T-helper 2 cell treated with Interferon-gamma antibody and Interleukin-4, amounts not matched to agents 100 ng/mL and 5 ng/mL, for 36 hours (primary cell): ENCODE results near the gene SYK. TPM values are rescaled to one million over a fixed set of nuclear protein-coding genes. Genes with fewer than 3 reads are reported as not detected.
"Not testable (repeated sequence)": the region's sequence is repeated elsewhere in the genome, so short reads cannot be mapped to it uniquely, and the experiment has no call there.

ENCODE experiments used
- intact Hi-C: fragments of 100-400 bp; cut with micrococcal nuclease; formaldehyde crosslinking; loops from one replicate; pipeline ENCODE4 v1.15.1; 2023
- total RNA-seq: library from RNA; stranded (reverse); gene quantifications from 2 replicates; pipeline ENCODE4 v1.2.3, GENCODE V29; 2022

SYK gene
- total RNA-seq, 1 donor from 2014 or later, result 0.45 TPM

DNA sequence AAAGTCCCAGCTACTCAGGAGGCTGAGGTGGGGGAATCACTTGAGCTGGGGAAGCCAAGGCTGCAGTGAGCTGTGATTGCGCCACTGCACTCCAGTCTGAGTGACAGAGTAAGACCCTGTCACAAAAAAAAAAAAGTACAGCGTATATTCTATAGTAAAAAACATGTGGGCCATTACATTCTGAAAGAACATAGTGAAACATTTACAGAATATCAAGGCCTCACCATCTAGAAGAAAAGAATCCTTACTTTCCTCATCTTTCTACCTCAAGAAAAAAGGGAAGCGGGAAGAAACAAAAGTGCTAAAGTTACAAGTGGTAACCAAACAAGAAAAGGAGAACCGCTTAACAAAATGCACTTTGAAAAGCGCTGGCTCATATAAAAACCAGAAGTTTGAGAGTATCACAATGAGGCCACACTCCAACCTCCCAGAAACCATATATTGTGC is 5.7 kb upstream of the SYK start:
- intact Hi-C loops, result no loop called here

DNA sequence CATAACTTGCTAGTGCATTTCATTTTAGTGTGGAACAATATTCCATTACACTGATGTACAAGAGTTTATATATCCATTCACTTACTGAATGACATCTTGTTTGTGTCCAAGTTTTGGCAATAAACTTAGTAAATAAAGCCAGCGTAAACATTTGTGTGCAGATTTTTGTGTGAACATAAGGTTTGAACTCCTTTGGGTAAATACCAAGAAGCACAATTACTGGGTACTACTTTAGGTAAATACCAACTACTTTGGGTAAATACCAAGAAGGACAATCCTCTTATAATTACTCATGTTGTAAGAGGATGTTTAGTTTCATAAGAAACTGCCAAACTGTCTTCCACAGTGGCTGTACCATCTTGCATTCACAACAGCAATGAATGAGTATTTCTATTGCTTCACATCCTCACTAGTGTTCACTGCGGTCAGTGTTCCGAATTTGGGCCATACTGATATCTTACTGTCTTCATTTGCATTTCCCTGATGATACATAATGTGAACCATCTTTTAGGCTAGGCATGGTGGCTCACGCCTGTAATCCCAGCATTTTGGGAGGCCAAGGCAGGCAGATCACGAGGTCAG is 2.3 kb upstream of the SYK start:
- intact Hi-C loops, result no loop called here

DNA sequence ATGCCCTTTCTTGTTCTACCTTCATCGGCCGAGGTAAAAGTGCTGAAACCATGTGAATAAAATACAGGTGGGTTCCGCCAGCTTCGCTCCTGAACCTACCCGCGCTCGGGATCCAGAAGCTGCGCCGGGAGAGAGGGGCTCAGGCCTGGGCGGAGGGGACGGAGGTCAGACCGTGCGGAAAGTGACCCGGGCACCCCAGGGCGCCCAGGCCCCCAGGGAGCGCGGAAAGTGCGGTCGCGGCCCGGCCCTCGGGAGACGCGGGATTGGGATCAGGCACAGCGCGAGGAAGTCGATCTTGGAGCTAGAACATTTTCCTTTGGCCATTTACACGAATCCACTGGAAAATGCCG is 329 bp downstream of the SYK start:
- intact Hi-C loops, result no loop called here

DNA sequence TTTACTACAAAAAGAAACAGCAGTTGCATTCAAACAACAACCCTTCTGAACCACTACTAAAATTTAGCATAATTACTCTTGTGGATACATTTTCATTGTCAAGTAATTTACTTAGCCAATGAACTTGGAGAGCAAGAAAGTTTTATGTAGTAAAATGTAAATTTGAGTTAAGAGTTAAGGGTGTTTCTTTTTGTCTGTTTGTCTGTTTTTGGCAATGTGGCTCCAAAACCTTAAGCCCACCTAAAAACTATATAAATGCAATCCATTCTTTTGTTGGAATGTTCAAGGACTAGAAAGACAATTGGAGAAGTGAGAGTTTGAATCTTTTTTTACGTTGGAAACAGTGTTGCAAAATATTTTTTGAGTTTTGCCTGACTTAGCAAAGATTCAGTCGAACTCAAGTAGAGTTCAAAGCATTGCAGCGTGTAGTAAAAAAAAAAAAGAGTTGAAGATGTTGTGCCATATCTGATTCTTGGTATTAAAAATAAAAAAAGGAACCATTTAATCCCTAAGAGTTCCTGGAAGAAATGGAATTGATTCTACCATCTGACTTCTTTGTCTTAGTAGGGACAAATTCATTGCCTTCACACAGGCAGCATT is 867 bp downstream of the SYK start:
- intact Hi-C loops, result no loop called here

DNA sequence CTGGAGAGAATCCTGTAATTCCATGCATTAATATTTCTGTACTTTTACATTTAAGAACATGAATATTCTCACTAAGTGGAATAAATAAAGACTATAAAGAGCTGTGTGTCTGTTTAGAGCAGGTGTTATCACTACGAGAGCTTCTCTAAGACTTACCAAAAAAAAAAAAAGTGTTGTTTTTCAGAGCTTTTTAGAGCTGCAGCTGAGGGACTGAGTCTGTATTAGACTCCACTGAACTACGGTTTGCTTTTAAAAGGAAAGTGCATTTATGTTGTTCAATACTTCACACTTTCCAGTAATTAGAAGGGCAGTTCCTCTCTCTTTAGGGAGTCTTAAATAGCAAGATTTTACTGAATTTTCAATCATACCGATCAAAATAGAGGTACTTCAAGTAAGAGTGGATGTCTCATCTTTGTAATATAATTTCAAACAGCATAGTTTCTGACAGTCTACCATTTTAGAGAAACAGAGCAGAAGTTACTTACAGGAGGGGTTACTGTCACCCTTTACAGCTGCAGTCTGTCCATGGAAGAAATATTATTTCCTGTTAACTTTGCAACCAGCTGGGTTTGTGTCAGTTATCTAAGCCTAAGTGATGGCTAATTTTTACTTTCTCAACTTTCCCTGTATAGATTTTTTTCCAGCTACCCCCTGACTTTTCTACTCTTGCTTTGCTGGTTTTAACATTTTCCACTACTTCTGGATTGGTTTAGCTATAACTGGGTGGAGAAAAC is 2.4 kb downstream of the SYK start:
- intact Hi-C loops, result no loop called here

DNA sequence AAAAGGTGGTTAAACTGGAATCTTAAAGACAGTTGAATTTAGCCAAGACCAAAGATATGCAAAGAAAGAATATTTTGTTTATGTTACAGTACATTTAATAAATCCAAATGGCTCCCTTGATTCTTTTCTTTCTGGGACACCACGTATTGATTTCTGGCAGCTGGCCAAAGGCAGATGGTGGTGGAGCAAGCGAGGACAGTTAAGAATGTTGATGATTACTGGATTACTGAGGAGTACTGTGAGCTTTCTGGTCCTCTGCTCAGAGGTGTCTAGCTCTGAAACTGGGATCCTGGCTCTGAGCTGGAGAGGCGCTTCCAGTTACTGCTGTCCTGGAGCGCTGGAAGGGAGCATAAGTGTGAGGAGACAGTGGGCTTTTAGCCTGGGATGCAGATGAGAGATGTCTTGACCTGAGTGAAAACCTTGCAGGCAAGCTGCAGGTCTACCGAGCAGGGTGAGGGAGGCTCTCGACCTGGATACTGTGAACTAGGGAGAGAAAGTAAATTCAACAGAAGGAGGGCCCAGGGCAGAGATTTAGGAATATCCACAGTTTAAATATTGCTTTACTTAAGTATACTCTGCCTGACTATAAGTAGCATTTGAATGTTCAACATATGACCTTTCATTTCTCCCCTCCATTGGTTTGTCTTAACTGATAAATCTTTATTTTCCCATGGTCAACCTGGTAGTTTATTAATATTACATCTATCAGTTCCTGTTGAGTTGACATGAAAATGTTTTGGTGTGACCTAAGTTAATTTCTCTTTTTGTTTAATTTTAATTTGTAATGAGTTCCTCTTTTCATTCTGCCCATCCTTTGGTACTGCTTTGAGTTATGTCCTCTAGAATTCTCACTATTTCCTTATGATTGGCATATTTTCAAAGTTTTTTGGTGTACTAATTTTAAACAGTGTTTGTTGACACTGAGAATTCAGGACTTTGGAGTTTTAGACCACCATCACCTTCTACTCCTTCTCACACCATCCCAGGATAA is 3.7 kb downstream of the SYK start:
- intact Hi-C loops, result no loop called here

DNA sequence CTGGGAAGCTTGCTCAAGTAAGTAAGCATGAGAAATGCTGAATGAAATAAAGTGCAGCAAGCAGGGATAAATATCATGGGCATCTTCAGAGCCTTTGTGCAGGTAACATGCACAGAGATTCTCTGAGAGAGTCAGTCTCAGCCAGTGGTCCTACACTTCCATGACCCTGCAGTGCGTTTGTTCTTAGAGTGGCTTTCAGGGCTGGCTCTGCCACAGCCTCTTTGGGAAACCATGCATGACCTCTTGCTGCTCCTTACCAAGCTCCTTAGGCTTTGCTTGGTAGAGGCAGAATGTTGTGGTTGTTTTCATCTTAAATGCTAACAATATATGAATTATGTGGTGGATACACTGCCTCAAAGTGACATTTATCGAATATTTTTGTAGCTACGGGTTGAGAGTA is 5.4 kb downstream of the SYK start:
- intact Hi-C loops, result no loop called here

DNA sequence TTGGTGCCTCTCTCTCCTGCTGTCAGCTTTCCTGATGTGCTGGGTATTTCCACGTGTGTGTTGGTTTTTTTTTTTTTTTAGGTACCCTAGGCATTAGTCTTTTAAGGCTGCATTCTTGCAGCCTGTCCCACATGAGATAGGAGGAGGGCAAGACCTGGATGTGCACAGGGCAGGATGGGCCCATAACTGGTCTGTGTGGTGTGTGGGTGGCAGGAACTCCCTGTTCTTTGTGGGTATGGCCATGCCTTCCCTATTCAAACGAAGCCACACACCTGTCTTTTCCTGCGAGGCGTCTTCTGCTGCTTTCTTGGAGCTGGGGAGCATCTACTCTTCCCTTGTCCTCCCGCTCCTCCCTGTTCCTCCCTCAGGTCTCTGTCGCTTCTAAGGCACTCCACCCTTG is 6.8 kb downstream of the SYK start:
- intact Hi-C loops, result no loop called here

DNA sequence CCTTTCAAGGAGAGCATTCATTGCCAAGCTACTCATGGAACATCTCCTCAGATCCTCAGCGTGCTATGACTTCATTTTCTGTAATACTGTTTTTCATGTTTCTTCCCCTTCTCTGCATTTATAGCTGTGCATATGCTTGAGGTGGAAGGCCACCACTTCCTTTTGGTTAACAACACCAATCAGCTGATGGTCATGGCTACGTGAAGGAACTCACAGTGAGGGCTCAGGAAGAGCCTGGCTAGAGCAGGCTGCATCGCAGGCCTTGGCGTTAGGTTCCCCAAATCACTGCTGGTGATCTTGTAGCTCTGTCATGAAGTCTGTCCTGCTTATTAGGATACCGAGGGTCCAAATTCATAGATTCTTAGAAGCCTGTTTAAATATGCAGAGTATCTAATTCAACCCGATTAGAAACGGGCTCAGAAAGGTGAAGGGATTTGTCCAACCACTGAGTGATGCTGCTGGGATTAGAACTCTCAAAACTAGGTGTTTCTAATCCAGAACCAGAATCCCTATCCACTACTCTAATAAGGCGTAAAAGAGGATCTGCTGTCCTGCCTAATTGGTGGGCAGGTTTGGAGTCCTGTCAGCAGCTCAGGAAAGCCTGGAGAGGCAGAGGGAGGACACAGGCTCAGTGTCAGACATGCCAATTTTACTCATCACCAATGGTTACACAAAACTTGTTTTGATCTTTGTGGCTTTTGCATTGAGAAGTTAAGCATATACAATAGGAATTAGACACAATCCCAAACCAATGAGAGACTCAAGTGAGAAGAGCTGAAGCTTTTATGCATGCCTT is 7.5 kb downstream of the SYK start:
- intact Hi-C loops, result no loop called here

DNA sequence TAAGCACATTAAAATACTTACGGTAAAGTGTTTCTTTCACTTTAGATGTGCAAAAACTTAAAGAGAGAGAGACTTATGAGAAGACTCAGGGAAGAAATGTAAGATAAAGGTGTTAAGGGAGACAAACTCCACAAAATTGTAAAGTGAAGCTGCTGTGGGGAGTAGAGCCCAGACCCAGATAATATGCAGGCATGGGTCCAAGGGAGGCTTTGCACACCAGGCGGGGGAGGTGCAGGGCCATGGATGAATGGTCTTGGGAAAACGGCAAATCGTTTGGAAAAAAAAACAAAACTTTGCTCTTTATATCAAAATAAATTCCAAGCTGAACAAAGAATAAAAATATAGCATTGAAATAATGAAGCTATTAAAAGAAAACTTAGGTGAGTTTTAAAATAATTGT is 9.1 kb downstream of the SYK start:
- intact Hi-C loops, result no loop called here

DNA sequence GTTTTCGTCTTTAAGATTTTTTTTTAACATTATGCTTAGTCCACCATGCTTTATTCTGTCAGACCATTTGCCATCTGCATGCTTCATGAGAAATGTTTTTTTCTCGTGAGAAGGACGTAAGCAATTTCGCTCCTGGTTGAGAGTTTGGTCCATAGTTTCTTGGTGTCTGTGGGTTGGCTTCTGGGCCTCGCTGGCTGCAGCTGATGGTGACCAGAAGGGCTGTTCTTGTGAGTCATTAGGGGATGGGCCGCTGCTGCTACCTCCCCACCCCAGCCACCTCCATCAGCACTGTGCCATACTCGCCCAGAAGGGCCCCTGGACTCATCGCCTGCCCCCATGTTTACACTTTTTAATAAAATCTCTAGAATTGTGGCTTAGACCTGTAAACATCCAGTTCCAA is 11.4 kb downstream of the SYK start:
- intact Hi-C loops, result no loop called here

DNA sequence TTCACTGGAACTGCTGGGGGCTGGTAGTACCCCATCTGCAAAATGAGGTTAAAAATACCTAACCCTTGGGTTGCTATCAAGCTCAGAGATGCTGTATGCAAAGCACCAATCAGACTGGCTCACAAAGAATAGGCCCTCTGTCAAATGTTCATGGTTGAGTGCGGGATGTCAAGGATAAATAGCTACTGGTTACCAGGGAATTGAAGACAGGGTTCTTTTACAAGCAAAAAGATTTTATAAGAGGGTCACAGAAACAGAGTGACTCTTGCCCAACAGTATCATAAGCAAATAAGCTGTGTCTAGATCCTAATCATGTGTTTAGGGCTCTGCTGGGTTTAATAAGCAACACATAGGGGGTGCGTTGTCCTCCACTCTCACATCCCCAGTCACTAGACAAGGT is 11.9 kb downstream of the SYK start:
- intact Hi-C loops, result no loop called here

DNA sequence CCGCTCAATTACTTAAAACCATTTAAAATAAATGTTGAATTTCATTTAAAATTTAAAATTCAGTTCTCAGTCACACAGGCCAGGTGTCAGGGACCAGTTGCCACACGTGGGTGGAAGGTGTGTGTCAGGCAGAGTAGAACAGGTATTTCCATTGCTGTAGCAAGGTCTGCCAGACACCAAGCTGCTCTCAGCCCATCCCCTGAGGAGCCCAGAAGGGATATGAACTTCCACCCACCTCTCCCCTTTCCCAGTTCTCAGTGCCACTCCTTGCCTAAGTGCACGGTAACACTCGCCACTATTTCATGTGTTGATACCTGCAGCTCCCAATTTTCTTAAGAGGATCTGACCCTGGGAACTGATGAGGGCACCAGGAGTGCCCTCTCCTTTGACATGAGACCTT is 12.7 kb downstream of the SYK start:
- intact Hi-C loops, result no loop called here

DNA sequence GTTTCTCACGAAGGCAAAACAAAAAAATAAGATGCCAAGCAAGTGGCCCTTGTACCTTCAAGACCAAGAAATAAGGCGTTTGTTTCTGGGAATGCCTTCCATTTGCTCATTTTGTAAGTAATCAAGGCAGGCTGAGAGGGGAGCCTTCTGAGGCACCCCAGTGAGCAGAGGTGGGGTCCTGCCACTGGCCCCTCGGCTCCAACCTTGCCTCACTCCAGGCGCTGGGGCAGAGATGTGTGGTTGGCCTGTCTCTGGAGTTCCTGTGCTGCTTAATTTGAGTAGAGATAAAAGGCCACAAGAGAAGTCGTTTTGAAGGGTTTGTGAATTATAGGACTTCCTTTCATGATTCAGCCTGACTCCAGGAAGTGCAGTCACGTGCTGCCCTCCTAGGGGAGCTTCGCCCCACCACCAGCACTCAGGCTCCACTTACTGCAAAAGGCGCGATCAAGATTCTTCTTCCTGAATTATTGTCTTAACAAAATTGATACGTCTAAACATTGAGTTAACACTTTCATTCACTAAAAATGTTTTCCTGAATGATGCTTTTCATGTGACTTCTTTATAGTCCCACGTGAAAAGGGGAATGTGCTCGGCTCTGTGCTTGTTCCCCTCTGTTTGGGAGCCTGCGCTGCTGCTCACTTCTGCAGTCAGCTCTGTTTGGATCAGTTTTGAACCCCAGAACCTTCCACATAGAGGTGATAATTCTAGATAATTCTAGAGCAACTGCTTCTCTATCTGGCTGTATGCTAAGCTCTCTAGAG is 13.7 kb downstream of the SYK start:
- intact Hi-C loops, result no loop called here

DNA sequence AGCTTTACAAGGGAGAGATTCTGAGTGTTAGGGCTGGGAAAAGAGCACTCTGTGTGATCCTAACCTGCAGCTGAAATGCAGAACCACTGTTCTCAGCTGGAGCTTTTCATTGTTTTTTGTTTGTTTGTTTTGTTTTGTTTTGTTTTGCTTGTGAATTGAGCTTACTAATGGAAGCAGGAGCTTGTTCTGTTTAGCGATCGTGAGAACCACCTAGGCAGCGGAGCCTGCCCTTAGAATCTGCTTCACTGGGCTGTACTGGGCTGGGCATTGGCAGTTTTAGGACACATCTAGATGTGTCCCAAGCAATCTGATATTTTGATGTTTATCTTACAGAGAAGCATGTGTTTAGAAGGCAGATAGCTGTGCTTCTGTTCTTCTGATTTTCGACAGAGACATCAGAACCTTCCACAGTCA is 14.3 kb downstream of the SYK start:
- intact Hi-C loops, result no loop called here

DNA sequence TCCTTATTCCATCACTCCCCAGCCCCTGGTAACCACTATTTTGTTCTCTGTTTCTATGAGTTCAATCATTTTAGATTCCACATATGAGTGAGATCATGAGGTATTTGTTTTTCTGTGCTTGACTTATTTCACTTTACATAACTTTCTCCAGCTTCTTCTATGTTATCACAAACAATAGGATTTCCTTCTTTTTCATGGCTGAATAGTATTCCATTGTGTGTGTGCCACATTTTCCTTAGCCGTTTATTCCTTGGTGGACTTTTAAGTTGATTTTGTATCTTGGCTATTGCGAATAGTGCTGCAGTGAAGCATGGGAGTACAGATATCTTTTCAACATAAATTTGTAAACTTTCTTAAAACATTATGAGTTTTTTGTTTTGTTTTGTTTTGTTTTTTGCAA is 15.1 kb downstream of the SYK start:
- intact Hi-C loops, result no loop called here

DNA sequence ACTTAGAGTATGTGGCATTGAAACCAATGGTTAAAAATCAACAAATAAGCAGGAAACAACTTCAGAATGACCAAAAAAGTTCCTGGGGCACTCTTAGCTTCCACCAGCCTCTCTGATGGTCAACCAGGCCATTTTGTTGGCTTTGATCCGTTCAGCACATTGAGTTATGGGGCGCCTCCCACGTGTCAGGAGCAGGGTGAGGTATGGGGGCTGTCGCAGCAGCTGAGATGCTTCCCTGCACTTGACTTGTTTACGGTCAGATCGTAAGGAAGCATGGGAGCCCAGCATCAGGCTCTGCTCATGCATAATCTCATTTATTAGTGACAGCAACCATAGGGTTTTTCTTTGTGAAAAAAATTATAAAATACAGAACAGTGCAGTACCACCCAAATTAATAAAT is 16.7 kb downstream of the SYK start:
- intact Hi-C loops, result no loop called here

DNA sequence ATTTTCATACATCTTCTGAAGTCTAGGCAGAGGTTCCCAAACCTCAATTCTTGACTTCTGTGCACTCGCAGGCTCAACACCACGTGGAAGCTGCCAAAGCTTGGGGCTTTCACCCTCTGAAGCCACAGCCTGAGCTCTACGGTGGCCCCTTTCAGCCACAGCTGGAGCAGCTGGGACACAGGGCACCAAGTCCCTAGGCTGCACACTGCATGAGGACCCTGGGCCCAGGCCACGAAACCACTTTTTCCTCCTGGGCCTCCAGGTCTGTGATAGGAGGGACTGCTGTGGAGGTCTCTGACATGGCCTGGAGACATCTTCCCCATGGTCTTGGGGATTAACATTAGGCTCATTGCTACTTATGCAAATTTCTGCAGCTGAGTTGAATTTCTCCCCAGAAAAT is 18.8 kb downstream of the SYK start:
- intact Hi-C loops, result not testable (repeated sequence)

DNA sequence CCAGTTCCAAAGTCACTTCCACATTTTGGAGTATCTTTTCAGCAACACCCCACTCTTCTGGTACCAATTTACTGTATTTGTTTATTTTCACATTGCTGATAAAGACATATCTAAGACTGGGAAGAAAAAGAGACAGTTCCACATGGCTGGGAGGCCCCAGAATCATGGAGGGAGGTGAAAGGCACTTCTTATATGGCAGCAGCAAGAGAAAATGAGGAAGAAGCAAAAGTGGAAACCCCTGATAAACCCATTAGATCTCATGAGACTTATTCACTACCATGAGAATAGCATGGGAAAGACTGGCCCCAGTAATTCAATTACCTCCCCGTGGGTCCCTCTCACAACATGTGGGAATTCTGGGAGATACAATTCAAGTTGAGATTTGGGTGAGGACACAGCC is 19.6 kb downstream of the SYK start:
- intact Hi-C loops, result not testable (repeated sequence)

DNA sequence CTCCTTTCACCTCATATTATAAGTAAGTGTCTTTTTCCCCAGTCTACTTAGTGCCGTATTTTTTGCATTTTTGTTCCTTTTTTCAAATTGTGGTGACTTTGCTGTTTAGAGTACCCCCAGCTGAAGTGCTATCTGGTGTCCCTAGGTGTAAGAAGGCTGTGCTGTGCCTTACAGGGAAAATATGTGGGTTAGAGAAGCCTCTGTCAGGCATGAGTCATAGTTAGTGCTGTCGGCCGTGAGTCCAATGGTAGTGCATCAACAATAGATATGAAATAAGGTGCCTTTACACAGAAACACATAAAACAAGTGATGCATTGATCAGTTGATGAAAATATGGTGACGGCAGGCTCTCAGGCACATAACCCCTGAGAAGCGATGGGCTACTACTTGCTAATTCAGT is 20.1 kb downstream of the SYK start:
- intact Hi-C loops, result no loop called here
